ENCODE measurements around the gene PREX1.

The PREX1 gene

GRCh38 chr20:48739395-48740291, 88.2 kb downstream of the PREX1 start:
- TF ChIP-seq CTCF (IDR thresholded peaks at IDR 0.05; ENCODE audit: borderline replicate concordance, insufficient read depth, low read depth, low read length) = no peak

GRCh38 chr20:48738399-48739304, 89.1 kb downstream of the PREX1 start:
- TF ChIP-seq CTCF (IDR thresholded peaks at IDR 0.05; ENCODE audit: borderline replicate concordance, insufficient read depth, low read depth, low read length) = no peak
- H3K4me3 ChIP-seq (ENCODE audit: low read depth, low read length) = no peak overlapping the region

More at GRCh38 chr20:48739395-48740291, 88.2 kb downstream of the PREX1 start:
- H3K4me3 ChIP-seq (ENCODE audit: low read depth, low read length) = no peak overlapping the region

DNA sequence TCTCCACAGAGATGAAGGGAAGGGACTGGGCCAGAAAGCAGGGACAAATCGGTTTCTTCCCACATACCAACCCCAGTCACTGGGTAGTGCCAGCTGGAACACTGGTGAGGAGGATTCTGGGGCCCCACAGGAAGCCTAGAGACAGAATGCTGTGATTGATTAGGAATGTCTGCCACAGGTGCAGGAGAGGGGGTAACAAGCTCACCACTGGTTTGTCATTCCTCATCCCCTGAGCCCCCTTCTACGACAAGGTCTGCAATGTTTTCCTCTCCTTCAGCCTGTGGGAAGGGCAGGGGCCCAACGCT, 89.8 kb downstream of the PREX1 start:
- TF ChIP-seq CTCF (IDR thresholded peaks at IDR 0.05; ENCODE audit: borderline replicate concordance, insufficient read depth, low read depth, low read length) = no peak
- H3K4me3 ChIP-seq (ENCODE audit: low read depth, low read length) = no peak overlapping the region

GRCh38 chr20:48737434-48738093, 90.2 kb downstream of the PREX1 start:
- no peak overlapping the region for H3K4me3 ChIP-seq (ENCODE audit: low read depth, low read length)
- no peak for TF ChIP-seq CTCF (IDR thresholded peaks at IDR 0.05; ENCODE audit: borderline replicate concordance, insufficient read depth, low read depth, low read length)

GRCh38 chr20:48736636-48737035, 91.2 kb downstream of the PREX1 start:
- TF ChIP-seq CTCF (IDR thresholded peaks at IDR 0.05; ENCODE audit: borderline replicate concordance, insufficient read depth, low read depth, low read length) = no peak

DNA sequence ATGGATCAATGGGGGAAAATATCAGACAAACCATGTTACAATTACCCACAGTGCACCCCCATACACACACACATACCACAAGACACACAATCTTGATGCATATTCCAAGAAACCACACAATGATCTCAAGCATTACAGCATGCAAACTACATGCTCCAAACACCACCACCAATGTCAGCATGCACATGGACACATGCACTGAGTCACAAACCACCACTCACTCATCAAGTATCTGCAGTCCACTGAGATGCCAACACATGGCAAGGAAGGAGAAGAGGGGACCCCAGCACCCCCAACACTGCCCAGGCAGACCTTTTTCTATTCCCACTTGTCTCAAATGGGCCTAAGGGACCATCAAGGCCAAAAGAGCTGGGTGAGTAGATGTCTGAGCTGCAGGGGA, 91.6 kb downstream of the PREX1 start:
- TF ChIP-seq CTCF (IDR thresholded peaks at IDR 0.05; ENCODE audit: borderline replicate concordance, insufficient read depth, low read depth, low read length) = no peak
- no peak overlapping the region for H3K4me3 ChIP-seq (ENCODE audit: low read depth, low read length)

More at GRCh38 chr20:48736636-48737035, 91.2 kb downstream of the PREX1 start:
- H3K4me3 ChIP-seq (ENCODE audit: low read depth, low read length) = no peak overlapping the region
